Fibroblast of the aortic adventitia (primary cell): ENCODE data around the gene N4BP2L2. TPM values are rescaled to one million over a fixed set of nuclear protein-coding genes. Genes with fewer than 3 reads are reported as not detected.

Experiments
- DNase-seq: peaks from one replicate; pipeline ENCODE4 v3.0.0-alpha.2; 2010; ENCODE audit warnings: low read depth
- H3K4me3 ChIP-seq: 2 replicates; pipeline ENCODE4 v1.5.1; 2011; ENCODE audit warnings: low read depth, mild to moderate bottlenecking, control low read depth, low read length, moderate library complexity
- CTCF ChIP-seq: IDR thresholded peaks from 2 replicates; pipeline ENCODE4 v1.5.1; 2011; ENCODE audit warnings: mild to moderate bottlenecking, low read length, control low read depth, inconsistent platforms; ENCODE audit not compliant: insufficient read depth
- total RNA-seq: library from RNA; depleted of rRNA; stranded (reverse); fragments of >200 nt; gene quantifications from 2 replicates; pipeline ENCODE4 v1.2.3, GENCODE V29; 2012; ENCODE audit warnings: low replicate concordance

Gene N4BP2L2
- total RNA-seq, 1 donor = 157 TPM

GRCh38 chr13:32429433-32429909 is 109.1 kb downstream of the N4BP2L2 start:
- no peak for DNase-seq
- H3K4me3 ChIP-seq = no peak overlapping the region
- no peak for TF ChIP-seq CTCF

- no peak for DNase-seq
- no peak for TF ChIP-seq CTCF
- H3K4me3 ChIP-seq = peak overlapping the region; percentile 66
Measured at GRCh38 chr13:32428581-32429432, 109.8 kb downstream of the N4BP2L2 start.

DNA sequence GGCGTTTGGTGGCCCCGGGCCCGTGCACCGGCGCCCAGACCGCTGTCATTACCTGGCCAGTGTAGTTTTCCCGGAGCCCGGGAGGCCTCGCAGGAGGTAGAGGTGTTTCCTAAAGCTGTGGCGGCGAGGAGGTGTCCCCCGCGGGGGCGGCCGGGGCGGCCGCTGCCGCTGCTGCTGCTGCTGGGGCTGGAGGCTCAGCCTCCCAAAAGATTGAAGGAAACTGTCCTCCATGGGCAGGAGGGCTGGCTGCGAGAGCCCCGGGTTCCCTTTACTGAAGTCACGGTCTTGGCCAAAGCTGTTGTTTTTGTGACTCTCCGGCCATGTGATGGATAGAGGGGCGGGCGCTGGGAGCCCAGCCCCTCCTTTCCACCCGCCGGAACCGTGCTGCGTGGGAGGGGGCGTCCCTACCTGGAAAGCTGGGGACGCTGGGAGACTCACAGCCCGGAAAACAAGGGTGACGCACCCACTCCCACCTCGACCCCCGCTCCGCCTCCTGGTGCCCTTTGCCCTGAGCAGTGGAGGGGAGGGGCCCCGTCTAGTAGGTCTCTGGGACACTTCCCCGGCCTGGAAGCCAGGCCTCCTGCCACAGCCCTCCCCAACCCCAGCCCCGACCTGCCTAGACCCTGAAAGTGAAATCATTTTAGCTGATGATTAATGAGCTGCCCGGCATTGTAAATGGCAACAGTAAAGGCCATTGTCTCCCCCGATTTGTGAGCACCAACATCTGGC is 110.6 kb downstream of the N4BP2L2 start, which contains the start of gene N4BP2L1:
Gene N4BP2L1, minus strand, starts transcription at position 279 of the 729 bp plus-strand sequence. Its CDS starts 48 bp downstream, at position 231.
- H3K4me3 ChIP-seq = peak within 1 kb of the TSS; percentile 66
- TF ChIP-seq CTCF = no peak
- DNase-seq = peak; percentile 36

GRCh38 chr13:32426990-32427851 is 111.4 kb downstream of the N4BP2L2 start:
- peak; percentile 13 for DNase-seq
- no peak for TF ChIP-seq CTCF
- H3K4me3 ChIP-seq = peak overlapping the region; percentile 66

DNA sequence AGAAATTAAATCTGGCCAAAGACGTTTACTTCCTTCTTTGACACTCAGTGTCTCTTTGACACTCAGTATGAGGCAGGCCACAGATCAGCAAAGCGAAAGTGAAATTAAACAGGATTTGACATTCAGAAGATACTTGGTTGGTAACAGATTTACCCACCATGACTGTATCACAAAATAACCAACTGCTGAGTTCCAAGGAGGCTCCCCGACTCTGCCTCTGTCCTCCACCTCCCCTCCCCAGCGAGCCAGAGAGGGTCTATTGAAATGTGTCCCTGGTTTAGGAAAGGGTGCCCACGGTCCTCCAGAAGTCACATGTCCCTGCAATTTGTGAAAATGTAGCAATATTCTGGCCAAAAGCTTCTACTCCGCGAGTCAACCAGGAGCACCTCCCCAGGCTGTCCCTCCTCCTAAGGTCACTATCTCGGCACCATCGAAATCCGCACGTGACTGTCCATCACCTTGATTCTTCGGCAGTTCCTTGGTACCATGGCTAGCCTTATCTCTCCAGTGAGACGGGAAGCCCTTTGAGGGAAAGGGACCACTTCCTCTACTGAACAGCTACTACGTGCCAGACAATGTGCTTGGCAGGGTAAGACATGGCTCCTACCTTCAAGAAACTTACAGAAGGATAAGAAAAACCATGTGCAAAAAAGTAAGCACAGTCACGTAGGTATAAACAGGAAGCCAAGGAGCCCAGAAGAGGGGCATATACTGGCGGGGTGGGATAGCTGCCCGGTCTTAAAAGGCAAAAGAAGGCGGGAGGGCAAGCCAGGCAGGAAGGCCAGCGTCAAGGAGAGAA is 112.2 kb downstream of the N4BP2L2 start:
- H3K4me3 ChIP-seq = peak overlapping the region; percentile 66
- TF ChIP-seq CTCF = no peak
- DNase-seq = peak; percentile 9
